Endothelial cell of hepatic sinusoid (primary cell): ENCODE measurements around the gene LRCOL1.

Experiments used
- in situ Hi-C: cut with HindIII; loops from 2 replicates; pipeline ENCODE4 v1.10.0; 2017; ENCODE audit warnings: low sequenced_read_pairs

The LRCOL1 gene

GRCh38 chr12:132620113-132620898 is 9.9 kb upstream of the LRCOL1 start:
- in situ Hi-C loops = loop anchor here (25.0 kb wide), 1 partner anchor 183 kb away; no protein-coding TSS in a partner anchor

GRCh38 chr12:132619386-132620112 is 9.2 kb upstream of the LRCOL1 start:
- in situ Hi-C loops = loop anchor here (5.0 to 25.0 kb wide), 2 partner anchors 38 to 182 kb away; no protein-coding TSS in a partner anchor

GRCh38 chr12:132619071-132619385 is 8.6 kb upstream of the LRCOL1 start:
- in situ Hi-C loops = loop anchor here (5.0 to 25.0 kb wide), 2 partner anchors 38 to 182 kb away; no protein-coding TSS in a partner anchor

- in situ Hi-C loops = loop anchor here (5.0 to 25.0 kb wide), 2 partner anchors 39 to 181 kb away; no protein-coding TSS in a partner anchor
Observed at GRCh38 chr12:132618683-132619043, 8.3 kb upstream of the LRCOL1 start, which contains the start of gene P2RX2. P2RX2 (plus strand) TSS chr12:132618776; CDS start chr12:132618817, 41 bp downstream.

- in situ Hi-C loops = loop anchor here (5.0 to 25.0 kb wide), 2 partner anchors 39 to 181 kb away; no protein-coding TSS in a partner anchor
Observed at GRCh38 chr12:132617822-132618682, 7.7 kb upstream of the LRCOL1 start.

- in situ Hi-C loops = loop anchor here (5.0 to 25.0 kb wide), 2 partner anchors 40 to 180 kb away; no protein-coding TSS in a partner anchor
Observed at GRCh38 chr12:132617135-132617701, 6.8 kb upstream of the LRCOL1 start.

GRCh38 chr12:132615579-132616038 is 5.2 kb upstream of the LRCOL1 start:
- in situ Hi-C loops = loop anchor here (5.0 to 25.0 kb wide), 2 partner anchors 42 to 178 kb away; no protein-coding TSS in a partner anchor

- in situ Hi-C loops = loop anchor here (5.0 to 25.0 kb wide), 2 partner anchors 42 to 178 kb away; no protein-coding TSS in a partner anchor
Observed at GRCh38 chr12:132614861-132615578, 4.6 kb upstream of the LRCOL1 start.

- in situ Hi-C loops = loop anchor here (25.0 kb wide), 1 partner anchor 177 kb away; no protein-coding TSS in a partner anchor
Observed at GRCh38 chr12:132614029-132614428, 3.6 kb upstream of the LRCOL1 start.

- in situ Hi-C loops = loop anchor here (25.0 kb wide), 1 partner anchor 174 kb away; no protein-coding TSS in a partner anchor
Observed at GRCh38 chr12:132611620-132612019, 1.2 kb upstream of the LRCOL1 start.

GRCh38 chr12:132610866-132611602 is 652 bp upstream of the LRCOL1 start:
- in situ Hi-C loops = loop anchor here (25.0 kb wide), 1 partner anchor 174 kb away; no protein-coding TSS in a partner anchor

GRCh38 chr12:132608231-132609171 is 1.9 kb downstream of the LRCOL1 start:
- in situ Hi-C loops = loop anchor here (25.0 kb wide), 1 partner anchor 171 kb away; no protein-coding TSS in a partner anchor

- in situ Hi-C loops = loop anchor here (25.0 kb wide), 1 partner anchor 170 kb away; no protein-coding TSS in a partner anchor
Observed at GRCh38 chr12:132606927-132607326, 3.5 kb downstream of the LRCOL1 start.

GRCh38 chr12:132606466-132606865 is 3.9 kb downstream of the LRCOL1 start:
- in situ Hi-C loops = loop anchor here (25.0 kb wide), 1 partner anchor 169 kb away; no protein-coding TSS in a partner anchor

GRCh38 chr12:132605892-132606291 is 4.5 kb downstream of the LRCOL1 start:
- in situ Hi-C loops = loop anchor here (25.0 kb wide), 1 partner anchor 169 kb away; no protein-coding TSS in a partner anchor

GRCh38 chr12:132604668-132605441 is 5.5 kb downstream of the LRCOL1 start:
- in situ Hi-C loops = loop anchor here (25.0 kb wide), 1 partner anchor 168 kb away; no protein-coding TSS in a partner anchor
